NCI-H2227 treated with DMSO at 0.1 percent for 48 hours (cell line): Measurements from ENCODE around the gene PTPRM.
A peak's percentile ranks its signal among the peaks of the same experiment; 100 is the strongest.

Source experiments
- DNase-seq: peaks from one replicate; lab custom pipeline; 2025; lab: John Stamatoyannopoulos, UW

PTPRM gene

GRCh38 chr18:7896805-7897518 is 329.8 kb downstream of the PTPRM start:
- no peak for DNase-seq

GRCh38 chr18:7898181-7898580 is 331.1 kb downstream of the PTPRM start:
- DNase-seq = no peak

GRCh38 chr18:7899078-7899477 is 332.0 kb downstream of the PTPRM start:
- DNase-seq = no peak

GRCh38 chr18:7900091-7900490 is 333.0 kb downstream of the PTPRM start:
- DNase-seq = no peak

- DNase-seq = no peak
Observed at GRCh38 chr18:7901657-7902056, 334.5 kb downstream of the PTPRM start.

GRCh38 chr18:7902399-7902839 is 335.3 kb downstream of the PTPRM start:
- DNase-seq = no peak

- DNase-seq = no peak
Observed at GRCh38 chr18:7904529-7904928, 337.4 kb downstream of the PTPRM start.

GRCh38 chr18:7908681-7909299 is 341.7 kb downstream of the PTPRM start:
- peak; percentile 40 for DNase-seq

GRCh38 chr18:7914834-7915670 is 347.9 kb downstream of the PTPRM start:
- DNase-seq = no peak

GRCh38 chr18:7918701-7919100 is 351.6 kb downstream of the PTPRM start:
- no peak for DNase-seq

GRCh38 chr18:7919565-7919964 is 352.4 kb downstream of the PTPRM start:
- no peak for DNase-seq

- no peak for DNase-seq
Observed at GRCh38 chr18:7921938-7922587, 354.9 kb downstream of the PTPRM start.

GRCh38 chr18:7923105-7923504 is 356.0 kb downstream of the PTPRM start:
- no peak for DNase-seq

- no peak for DNase-seq
Observed at GRCh38 chr18:7924616-7925015, 357.5 kb downstream of the PTPRM start.

GRCh38 chr18:7926526-7926925 is 359.4 kb downstream of the PTPRM start:
- no peak for DNase-seq

GRCh38 chr18:7927119-7927518 is 360.0 kb downstream of the PTPRM start:
- no peak for DNase-seq

GRCh38 chr18:7931763-7932162 is 364.6 kb downstream of the PTPRM start:
- DNase-seq = no peak

GRCh38 chr18:7937268-7937667 is 370.2 kb downstream of the PTPRM start:
- no peak for DNase-seq

- DNase-seq = no peak
Observed at GRCh38 chr18:7939521-7939920, 372.4 kb downstream of the PTPRM start.

- DNase-seq = no peak
Observed at GRCh38 chr18:7940379-7940778, 373.3 kb downstream of the PTPRM start.

GRCh38 chr18:7940971-7941370 is 373.9 kb downstream of the PTPRM start:
- no peak for DNase-seq

- no peak for DNase-seq
Observed at GRCh38 chr18:7941533-7941932, 374.4 kb downstream of the PTPRM start.
